HG03103 (cell line): Measurements from ENCODE around the gene ZNF525.
A peak's percentile ranks its signal among the peaks of the same experiment; 100 is the strongest.
"Not testable (repeated sequence)": the region's sequence is repeated elsewhere in the genome, so short reads cannot be mapped to it uniquely, and the experiment has no call there.

Experiments
- ATAC-seq: cut with Tn5 transposase; IDR thresholded peaks from one replicate; pipeline ENCODE4 v1.9.1; 2021; ENCODE audit warnings: low read depth; ENCODE audit not compliant: unreplicated experiment

ZNF525 gene

GRCh38 chr19:53365134-53365898 lies at the start of gene ZNF525:
ZNF525 (plus strand) TSS chr19:53365705; CDS start chr19:53372282, 6,577 bp downstream.
- peak; percentile 88 for ATAC-seq

DNA sequence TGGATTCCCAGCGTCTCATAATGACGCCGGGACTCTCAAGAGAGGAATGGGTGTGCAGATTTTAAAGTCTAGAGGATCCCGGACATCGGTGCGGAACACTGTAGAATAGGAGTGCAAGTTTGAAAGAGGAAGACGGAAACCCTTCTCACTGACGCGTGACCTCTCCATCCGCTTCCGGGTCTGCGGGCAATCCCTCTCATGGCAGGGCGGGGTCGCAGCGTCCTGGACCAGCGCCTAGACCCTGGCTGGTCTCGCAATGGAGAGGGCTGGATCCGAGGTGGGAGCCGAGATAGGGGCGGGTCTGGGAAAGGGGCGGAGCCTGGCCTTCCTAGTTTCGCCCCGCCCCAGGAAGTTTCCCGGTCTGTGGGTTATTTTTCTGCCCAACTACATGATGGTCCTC lies 36.5 kb upstream of the ZNF525 start:
- no peak for ATAC-seq

DNA sequence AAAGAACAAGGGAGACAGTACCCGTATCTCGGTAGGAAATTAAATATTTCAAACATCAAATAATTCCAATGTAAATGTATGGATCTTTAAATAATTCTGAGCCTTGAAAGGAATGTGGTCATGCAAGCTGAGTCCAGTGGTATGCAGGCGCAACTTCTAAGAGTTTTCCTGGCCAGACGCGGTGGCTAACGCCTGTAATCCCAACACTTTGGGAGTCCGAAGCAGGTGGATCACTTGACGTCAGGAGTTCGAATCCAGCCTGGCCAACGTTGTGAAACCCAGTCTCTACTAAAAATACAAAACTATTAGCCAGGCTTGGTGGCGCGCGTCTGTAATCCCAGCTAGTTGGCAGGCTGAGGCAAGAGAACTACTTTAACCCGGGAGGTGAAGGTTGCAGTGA lies 33.0 kb upstream of the ZNF525 start:
- no peak for ATAC-seq

DNA sequence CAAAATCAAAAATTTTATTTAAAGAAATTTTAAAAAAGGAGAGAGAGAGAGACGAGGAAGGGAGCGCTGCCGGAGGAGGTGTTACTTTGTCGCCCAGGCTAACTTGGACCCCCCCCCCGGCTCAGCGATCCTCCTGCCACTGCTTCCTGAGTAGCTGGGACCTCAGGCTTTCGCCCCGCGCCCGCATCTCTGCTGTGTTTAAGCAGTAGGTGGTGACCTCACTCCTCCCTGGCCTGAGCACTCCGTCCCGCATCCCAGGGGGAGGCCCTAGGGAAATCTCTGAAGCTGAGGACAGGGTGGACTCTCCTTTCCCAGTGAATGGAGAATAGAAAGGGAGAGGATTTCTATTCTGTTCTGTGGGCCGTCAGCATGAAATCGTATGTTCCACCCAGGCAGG lies 32.4 kb upstream of the ZNF525 start:
- ATAC-seq, result no peak

DNA sequence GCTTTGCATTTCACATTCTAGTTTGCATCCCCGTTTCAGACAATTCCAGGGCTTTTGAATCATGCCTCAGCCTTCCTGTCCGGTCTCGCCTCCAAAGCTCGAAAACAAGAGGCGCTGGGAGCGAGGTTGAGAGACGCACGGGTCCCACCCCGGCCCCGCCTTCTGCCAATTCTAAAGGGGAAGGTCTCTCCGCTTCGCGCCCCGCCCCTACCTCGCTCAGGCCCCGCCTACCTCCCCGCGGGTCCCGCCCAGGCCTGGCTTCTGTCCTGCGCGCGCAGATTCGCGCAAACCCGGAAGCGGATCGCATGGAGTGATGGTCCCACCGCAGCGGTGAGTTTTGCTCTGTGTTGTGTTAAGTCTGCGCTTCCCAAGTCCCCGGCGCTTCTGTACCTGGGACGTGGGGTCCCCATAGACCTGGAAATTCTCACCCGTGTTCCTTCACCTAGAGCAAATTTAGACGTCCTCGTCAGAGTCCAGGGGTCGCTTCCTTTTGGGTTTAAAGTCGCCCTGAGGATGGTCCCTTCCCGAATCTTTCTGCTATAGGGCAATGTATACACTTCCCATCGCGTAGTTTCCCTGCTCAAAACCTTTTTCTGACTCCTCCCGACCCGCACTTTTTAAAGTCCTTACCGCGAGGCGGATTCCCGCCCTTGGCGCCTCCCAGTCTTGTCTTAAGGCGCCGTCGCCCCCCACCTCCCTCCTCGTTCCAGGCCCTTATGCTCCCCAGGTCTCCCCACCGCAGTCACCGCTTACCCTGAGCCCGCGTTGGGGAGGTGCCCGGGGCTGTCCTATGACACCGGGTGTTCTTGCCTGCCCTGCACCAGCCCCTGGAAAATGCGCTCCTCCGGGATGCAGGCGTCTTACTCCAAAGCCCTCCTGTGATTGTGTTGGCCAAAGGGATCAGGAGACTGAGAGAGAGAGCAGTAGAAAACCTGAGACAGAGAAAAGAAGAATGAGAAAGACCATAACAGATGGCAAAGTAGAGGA lies 31.7 kb upstream of the ZNF525 start, which contains the start of gene ZNF845:
Gene ZNF845 (plus strand): TSS at position 287 of the 987 bp plus-strand sequence. CDS start 7,559 bp downstream, outside the sequence.
- peak; percentile 94 for ATAC-seq

GRCh38 chr19:53344403-53344802 lies 21.1 kb upstream of the ZNF525 start:
- not testable (repeated sequence) for ATAC-seq

GRCh38 chr19:53355739-53356138 lies 9.8 kb upstream of the ZNF525 start:
- no peak for ATAC-seq

- ATAC-seq, result no peak
Observed at GRCh38 chr19:53357821-53358581, 7.5 kb upstream of the ZNF525 start.

DNA sequence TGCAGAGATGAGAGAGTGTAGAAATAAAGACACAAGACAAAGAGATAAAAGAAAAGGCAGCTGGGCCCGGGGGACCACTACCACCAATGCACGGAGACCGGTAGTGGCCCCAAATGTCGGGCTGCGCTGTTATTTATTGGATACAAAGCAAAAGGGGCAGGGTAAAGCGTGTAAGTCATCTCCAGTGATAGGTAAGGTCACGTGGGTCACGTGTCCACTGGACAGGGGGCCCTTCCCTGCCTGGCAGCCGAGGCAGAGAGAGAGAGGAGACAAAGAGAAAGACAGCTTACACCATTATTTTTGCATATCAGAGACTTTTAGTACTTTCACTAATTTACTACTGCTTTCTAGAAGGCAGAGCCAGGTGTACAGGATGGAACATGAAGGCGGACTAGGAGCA lies 5.4 kb upstream of the ZNF525 start:
- ATAC-seq, result not testable (repeated sequence)

DNA sequence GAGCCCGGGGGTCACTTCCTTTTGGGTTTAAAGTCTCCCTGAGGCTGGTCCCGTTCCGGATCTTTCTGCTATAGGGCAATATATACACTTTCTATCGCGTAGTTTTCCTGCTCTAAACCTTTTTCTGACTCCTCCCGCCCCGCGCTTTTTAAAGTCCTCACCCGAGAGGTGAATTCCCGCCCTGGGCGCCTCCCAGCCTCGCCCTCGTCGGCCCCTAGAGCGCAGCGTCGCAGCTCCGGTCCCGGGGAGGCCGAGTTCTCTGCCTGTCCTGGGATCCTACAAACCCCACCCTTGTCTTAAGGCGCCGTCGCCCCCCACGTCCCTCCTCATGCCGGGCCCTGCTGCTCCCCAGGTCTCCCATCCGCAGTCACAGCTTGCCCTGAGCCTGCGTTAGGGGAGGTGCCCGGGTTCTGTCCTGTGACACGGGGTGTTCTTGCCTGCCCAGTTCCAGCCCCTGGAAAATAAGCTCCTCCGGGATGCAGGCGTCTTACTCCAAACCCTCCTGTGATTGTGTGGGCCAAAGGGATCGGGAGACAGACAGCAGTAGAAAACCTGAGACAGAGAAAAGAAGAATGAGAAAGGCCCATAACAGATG lies 491 bp downstream of the ZNF525 start:
- peak; percentile 27 for ATAC-seq

DNA sequence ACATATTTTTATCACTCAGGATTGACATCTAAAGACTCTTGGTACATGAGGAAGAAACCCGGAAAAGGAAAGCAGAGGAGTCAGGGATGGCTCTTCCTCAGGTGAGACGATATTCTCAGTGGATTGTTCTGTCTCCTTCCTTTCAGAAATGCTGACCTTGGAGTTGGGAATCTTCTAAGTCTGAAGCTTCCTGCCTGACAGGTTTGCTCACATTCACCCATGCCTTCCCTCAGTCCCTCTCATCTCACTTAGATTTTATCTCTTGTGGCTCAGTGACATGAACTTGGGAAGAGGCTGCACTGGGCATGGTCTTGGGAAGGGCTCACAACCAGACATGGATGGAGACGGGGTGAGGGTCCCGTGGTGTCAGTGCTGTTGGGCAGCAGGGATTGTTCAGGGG lies 6.7 kb downstream of the ZNF525 start:
- ATAC-seq, result no peak

- ATAC-seq, result no peak
Observed at GRCh38 chr19:53374288-53374687, 8.8 kb downstream of the ZNF525 start.

DNA sequence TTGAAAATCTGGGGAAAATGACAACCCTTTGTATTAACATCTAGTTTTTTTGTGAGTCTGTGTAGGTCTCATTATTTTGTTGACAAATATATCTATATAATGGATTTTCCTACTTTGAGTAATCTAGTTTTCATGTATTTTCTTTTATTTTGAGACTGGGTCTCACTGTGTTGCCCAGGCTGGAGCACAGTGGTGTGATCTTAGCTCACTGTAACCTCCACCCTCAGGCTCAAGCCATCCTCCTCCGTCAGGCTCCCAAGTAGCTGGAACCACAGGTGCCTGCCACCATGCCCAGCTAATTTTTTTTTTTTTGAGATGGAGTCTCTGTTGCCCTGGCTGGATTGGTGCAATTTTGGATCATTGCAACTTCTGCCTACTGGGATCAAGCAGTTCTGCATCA lies 9.2 kb downstream of the ZNF525 start:
- ATAC-seq, result no peak

GRCh38 chr19:53381376-53381775 lies 15.9 kb downstream of the ZNF525 start:
- no peak for ATAC-seq

DNA sequence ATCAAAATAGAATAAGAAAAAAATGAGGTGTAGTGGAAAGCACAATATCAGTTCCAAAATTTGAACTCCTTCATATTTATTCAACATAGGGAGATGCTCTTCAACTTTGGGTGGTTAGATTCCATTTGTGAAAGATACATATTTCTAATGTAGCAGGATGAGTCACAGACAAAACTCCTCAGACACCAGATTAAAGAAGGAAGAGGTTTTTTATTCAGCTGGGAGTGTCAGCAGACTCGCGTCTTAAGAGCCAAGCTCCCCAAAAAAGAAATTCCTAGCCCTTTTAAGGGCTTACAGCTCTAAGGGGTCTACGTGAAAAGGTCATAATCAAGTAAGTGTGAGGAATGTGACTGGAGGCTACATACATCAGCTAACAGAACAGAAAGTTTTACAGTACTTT lies 22.7 kb downstream of the ZNF525 start:
- ATAC-seq, result no peak

DNA sequence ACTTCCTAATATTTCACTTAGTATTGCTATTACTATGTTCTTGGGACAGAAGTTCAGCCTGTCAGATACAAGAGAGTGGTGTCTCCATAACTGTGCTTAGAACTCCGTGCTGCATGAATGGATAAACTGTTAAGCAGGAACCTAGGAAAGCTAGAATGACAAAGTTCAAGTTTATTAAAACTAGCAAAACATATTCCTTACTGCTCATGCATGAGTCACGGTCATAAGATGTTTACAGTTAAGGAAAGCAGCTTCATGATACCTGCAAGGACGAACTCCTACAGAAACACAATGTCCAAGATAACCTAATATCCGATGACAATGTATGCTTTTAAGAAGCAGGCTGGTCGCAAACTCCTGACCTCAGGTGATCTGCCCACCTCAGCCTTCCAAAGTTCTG lies 23.4 kb downstream of the ZNF525 start:
- ATAC-seq, result no peak

DNA sequence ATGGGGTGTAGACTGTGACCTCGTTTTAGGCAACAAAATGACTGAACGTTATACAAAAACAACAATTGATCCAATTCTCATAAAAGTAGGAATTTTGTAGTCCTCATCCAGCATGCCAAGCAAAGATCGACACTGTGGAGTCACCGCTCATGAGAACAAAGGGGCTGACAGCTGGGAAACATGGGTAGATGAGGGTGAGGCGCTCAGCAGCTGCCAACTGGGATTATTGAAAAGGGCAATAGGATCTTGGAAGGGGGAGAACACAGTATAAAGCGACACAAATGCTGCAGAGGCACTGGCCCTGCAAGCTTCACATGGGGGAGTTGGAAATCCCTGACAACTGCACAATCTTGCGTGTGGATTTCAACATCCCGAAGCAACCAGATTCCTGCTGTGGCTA lies 24.1 kb downstream of the ZNF525 start:
- ATAC-seq, result no peak

- ATAC-seq, result no peak
Observed at GRCh38 chr19:53389978-53390377, 24.5 kb downstream of the ZNF525 start.

- ATAC-seq, result no peak
Observed at GRCh38 chr19:53394522-53394973, 29.0 kb downstream of the ZNF525 start.
